COR-L47 (cell line): ENCODE data around the gene CNNM3.
A peak's percentile ranks its signal among the peaks of the same experiment; 100 is the strongest.
"Not testable (repeated sequence)": the region's sequence is repeated elsewhere in the genome, so short reads cannot be mapped to it uniquely, and the experiment has no call there.

Source experiments
- DNase-seq: peaks from one replicate; lab custom pipeline; 2025; lab: John Stamatoyannopoulos, UW

The CNNM3 gene

DNA sequence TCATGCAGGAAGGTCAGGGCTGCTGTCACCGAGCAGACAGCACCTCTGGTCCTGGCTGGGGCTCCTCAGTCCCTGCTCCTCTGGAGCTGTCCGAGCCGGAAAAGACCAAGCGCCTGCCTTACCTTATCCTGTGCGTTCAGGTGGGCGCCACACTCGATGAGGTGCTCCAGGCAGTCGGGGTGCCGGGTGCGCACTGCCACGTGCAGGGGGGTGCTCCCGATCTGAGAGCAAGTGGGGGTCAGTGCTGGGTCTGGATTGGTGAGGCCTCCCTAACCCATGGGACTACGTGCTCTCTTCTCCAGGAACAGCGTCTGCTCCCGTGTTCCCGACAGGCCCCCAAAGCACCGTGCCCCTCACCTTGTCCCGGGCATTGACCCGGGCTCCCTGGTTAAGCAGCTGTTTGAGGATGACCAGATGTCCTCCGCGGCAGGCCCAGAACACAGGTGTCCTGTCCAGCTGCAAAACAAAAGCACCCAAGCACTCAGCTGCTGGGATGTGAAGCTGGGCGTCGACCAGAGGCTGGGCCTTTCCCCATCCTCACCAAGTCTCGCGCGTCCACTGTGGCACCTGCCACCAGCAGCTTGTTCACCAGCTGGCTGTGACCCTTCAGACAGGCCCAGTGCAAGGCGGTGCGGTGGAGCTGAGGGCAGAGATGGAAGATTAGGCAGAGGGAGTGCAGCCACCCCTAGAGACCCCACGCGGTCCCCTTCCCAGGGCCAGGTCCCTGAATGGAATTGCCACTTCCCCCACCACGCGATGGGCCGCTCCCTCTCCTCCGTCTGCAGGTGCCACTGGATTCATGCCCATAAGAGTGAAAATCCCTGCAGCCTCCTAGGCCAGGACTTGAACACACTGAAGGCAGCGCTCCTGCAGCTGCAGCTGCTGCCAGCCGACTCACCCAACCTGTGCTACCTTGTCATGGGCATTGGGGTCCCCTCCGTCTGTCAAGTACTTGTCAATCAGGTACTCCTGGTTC lies 24.1 kb downstream of the CNNM3 start:
- DNase-seq = no peak

GRCh38 chr2:96841701-96842495 lies 25.8 kb downstream of the CNNM3 start:
- DNase-seq = no peak

- DNase-seq = no peak
Observed at GRCh38 chr2:96842600-96842999, 26.5 kb downstream of the CNNM3 start.

- DNase-seq = no peak
Observed at GRCh38 chr2:96843538-96844268, 27.6 kb downstream of the CNNM3 start, which contains the start of gene ANKRD23. Gene ANKRD23 (minus strand): TSS chr2:96844021. CDS start chr2:96843992, 29 bp downstream.

DNA sequence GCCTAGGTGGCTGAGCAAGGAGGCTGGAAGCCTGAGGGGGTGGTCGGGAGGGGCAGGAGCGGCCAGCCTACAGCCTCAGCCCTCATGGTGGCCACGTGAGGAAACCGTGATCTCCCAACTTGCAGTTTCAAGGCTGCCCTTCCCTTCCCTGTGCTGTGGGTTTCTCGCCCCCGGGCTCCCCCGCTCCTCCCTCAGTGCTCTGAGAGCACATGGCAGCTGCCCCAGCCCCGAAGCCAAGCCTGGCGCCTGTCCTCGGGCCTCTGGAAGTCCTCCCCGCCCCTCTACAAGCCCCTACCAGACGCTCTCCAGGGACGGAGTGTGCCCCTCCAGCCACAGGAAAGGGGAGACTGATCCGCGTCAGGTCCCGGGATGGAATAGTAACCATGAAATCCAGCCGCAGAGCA lies 28.3 kb downstream of the CNNM3 start:
- no peak for DNase-seq

- DNase-seq = no peak
Observed at GRCh38 chr2:96846825-96847224, 30.8 kb downstream of the CNNM3 start.

- DNase-seq = no peak
Observed at GRCh38 chr2:96847586-96847985, 31.5 kb downstream of the CNNM3 start.

DNA sequence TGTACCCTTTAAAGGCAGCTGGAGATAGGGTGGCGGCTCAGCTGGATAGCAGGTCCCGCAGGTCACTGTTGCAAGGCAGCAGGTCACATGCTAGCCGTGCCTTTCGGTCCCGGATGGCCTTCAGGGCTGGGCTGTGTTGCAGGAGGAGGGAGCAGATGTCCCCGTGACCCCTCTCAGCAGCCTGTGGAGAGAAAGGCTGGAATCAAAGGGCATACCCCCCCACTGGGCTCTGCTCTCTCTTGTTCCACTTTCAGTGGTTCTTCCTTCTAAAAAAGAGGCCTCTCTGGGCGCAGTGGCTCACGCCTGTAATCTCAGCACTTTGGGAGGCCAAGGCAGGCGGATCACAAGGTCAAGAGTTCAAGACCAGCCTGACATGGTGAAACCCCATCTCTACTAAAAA lies 32.2 kb downstream of the CNNM3 start:
- DNase-seq = no peak

DNA sequence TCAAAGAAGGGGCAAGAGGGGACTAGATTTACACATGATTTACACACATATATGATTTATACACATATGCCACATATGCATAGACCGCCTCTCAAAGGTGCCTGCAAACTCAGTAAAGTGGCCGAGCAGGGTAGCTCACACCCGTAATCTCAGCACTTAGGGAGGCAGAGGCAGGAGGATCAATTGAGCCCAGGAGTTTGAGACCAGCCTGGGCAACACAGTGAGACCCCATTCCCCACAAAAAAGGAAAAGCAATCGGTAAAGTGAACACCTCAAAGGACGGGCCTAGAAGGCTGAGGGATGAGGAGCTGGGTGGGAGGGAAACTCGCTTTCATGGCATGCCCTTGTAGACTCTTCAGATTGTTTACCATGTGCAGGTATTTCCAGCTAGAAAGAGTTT lies 36.6 kb downstream of the CNNM3 start:
- DNase-seq = no peak

GRCh38 chr2:96853321-96853720 lies 37.3 kb downstream of the CNNM3 start:
- DNase-seq = no peak

DNA sequence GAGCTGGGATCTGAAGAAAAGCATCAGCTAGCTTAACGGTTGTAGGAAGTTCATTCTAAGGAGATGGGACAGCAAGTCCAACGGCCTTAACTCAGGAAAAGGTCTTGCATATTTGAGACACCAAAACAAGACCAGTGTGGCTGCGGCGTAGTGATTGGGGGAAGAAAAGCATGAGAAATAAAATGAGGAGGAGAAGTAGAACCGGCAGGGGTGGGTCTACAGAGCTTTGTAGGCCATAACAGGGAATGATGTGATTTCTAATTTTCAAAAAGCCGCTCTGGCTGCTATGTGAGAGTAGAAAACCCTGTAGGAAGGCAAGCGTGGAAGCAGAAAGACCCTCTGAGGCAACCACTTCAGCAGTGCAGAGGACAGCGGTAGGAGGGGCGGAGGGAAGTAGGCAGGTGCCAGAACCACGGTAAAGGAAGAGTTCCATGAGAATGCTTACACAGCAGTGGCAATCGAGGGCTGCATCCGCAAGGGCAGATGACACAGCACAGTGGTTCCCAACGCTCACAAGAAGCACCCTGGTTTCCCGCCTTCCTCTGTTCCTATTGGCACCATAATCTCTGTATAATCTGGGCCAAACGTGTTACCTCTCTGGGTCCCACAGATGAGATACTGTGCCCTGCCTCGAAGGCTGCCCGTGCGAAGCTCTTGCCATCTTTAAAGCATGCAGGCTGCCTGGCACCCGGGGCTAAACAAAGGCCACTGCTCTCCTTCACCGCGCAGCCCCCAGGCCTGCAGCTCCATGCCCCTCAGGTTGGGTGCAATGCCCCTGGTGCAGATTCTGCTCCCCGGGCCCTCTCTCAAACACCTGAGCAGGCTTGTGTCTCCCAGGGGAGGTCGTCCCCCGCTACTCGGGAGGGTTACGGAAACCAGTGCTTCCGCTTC lies 41.0 kb downstream of the CNNM3 start:
- DNase-seq = peak; percentile 26

DNA sequence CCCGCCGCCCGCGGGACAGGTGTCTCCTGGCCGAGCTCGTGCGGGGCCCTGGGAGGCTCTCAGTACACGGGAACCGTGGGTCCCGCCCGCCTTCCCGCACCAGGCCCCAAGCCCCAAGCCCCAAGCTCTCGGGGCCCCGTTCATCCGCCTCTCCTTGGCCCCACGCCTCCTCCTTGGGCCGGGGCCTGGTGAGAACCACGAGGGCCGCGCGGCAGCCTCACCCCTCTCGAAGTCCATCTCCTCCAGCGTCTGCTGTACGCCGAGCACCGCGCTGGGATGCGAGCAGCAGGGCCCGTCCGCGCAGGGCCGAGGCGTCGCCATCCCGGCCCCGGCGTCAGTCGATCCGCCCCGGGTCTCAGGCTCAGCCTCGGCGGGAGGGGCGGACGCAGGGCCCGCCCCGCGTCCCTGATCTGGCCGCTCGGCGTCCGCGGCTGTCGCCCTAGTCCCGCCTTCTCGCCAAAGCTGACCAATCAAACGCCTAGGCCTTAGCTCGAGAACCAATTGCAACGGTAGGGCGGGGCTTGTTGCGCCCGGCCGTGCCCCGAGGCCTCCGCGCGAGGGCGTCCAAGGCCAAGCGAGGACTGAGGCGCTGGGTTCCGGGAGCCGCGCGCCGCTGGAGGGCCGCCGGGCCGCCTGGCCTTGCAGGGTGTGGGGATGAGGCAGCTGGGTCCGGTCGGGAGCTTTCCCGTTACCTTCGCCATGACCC lies 41.8 kb downstream of the CNNM3 start, which contains the start of gene ANKRD39:
ANKRD39 (minus strand) TSS at position 350 of the 706 bp plus-strand sequence; CDS start at position 321, 29 bp downstream.
- peak; percentile 98 for DNase-seq

DNA sequence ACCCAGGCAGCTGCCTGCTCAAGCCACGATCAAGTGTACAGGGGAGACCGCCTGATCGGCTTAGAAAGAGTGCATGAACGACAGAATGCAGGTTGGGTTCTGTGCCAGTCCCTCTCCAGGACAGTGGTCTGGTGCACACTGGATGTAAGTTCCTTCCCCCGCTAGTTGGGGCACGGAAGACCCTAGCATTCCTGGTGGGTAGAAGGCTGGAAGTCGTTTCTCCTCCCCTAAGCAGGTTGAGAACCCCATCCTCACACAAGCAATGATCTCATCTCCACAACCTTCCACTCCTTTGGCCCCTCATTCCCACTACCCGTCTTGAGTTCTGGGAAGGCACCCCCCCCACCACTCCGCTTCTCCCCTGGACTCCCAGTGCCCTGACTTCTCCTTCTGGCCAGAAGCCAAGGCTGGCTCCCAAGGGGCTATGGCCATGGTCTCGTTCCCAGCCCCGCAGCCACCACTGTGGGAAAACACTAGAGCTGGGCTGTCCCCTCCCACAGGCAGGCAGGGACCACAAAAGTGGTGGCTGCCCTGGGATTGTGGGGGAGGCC lies 43.1 kb downstream of the CNNM3 start:
- no peak for DNase-seq

DNA sequence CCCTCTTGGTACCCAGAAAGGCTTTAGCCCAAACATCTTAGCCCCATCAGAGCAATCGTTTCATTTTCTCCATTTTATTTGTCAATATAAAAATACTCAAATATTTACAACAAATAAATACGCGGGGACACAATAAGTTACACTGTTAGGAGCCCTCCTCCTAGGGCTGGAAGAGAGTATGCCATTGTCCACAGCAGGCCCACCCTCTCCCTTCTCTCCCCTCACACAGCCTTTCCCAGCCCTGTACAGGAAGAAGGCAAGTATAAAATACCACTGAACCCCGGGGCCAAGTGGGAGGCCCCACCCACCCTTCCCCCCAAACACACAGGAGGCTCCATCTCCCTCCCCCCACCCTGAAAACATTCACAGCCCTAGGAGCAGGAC lies 43.6 kb downstream of the CNNM3 start:
- DNase-seq = no peak

GRCh38 chr2:96860065-96861029 lies 44.3 kb downstream of the CNNM3 start:
- DNase-seq = no peak

DNA sequence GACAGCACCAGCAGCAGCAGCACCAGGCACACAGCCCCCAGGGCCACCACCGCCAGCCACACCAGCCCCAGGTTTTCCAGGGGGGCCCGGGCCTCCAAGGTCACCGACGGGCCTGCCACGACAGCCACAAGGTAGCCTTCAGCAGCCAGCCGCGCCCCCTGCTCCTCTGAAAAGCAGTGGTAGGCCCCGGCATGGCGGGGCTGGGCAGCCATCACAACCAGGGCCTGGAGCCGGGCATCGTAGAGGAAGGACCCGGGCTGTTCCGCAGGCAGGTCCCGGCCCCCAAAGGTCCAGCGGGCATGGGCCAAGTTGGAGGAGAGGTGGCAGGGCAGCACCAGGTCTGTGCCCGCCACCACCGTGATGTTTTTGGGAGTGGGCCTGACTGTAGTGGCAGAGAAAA lies 45.0 kb downstream of the CNNM3 start:
- no peak for DNase-seq

GRCh38 chr2:96863056-96863455 lies 47.0 kb downstream of the CNNM3 start:
- not testable (repeated sequence) for DNase-seq

- DNase-seq = no peak
Observed at GRCh38 chr2:96863575-96864342, 47.7 kb downstream of the CNNM3 start.
